ENCODE data around the gene LARP4B.

Gene LARP4B

GRCh38 chr10:948347-948746 lies 16.8 kb upstream of the LARP4B start:
- no peak for DNase-seq (ENCODE audit: low read depth in 2 of 2)
- TF ChIP-seq CTCF (IDR thresholded peaks at IDR 0.05; ENCODE audit: low read depth, low read length) = no peak

GRCh38 chr10:947881-948280 lies 16.4 kb upstream of the LARP4B start:
- no peak for DNase-seq (ENCODE audit: low read depth in 2 of 2)
- H3K4me3 ChIP-seq (replicated peaks in 1 of 2; ENCODE audit: low read depth in 2 of 2, low read length in 2 of 2) = no peak overlapping the region
- no peak for TF ChIP-seq CTCF (IDR thresholded peaks at IDR 0.05; ENCODE audit: low read depth, low read length)

More at GRCh38 chr10:948347-948746, 16.8 kb upstream of the LARP4B start:
- H3K4me3 ChIP-seq (replicated peaks in 1 of 2; ENCODE audit: low read depth in 2 of 2, low read length in 2 of 2) = no peak overlapping the region

DNA sequence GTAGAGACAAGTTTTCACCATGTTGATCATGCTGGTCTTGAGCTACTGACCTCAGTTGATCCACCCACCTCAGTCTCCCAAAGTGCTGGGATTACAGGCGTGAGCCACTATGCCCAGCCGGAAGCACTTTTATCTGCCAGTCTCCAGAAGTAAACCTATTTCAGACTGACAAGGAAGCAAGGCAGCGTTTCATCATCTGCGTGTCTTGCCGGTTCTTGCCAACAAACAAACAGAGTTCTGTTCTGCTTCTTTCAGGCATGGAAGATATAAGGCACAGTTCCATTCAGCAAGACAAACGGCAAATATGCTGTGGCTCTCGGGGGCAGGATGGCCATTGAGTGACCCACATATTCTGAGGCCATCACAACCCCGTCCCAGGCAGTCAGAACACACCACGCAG lies 15.5 kb upstream of the LARP4B start:
- TF ChIP-seq CTCF (IDR thresholded peaks at IDR 0.05; ENCODE audit: low read depth, low read length) = no peak
- no peak overlapping the region for H3K4me3 ChIP-seq (replicated peaks in 1 of 2; ENCODE audit: low read depth in 2 of 2, low read length in 2 of 2)
- no peak for DNase-seq (ENCODE audit: low read depth in 2 of 2)

- H3K4me3 ChIP-seq (replicated peaks in 1 of 2; ENCODE audit: low read depth in 2 of 2, low read length in 2 of 2) = no peak overlapping the region
- DNase-seq (ENCODE audit: low read depth in 2 of 2) = no peak
- no peak for TF ChIP-seq CTCF (IDR thresholded peaks at IDR 0.05; ENCODE audit: low read depth, low read length)
These were observed 14.3 kb upstream of the LARP4B start for GRCh38 chr10:945778-946177.

- H3K4me3 ChIP-seq (replicated peaks in 1 of 2; ENCODE audit: low read depth in 2 of 2, low read length in 2 of 2) = no peak overlapping the region
- peak; percentile 28 to 46 for DNase-seq (ENCODE audit: low read depth in 2 of 2)
These were observed 12.7 kb upstream of the LARP4B start for GRCh38 chr10:944034-944831.

DNA sequence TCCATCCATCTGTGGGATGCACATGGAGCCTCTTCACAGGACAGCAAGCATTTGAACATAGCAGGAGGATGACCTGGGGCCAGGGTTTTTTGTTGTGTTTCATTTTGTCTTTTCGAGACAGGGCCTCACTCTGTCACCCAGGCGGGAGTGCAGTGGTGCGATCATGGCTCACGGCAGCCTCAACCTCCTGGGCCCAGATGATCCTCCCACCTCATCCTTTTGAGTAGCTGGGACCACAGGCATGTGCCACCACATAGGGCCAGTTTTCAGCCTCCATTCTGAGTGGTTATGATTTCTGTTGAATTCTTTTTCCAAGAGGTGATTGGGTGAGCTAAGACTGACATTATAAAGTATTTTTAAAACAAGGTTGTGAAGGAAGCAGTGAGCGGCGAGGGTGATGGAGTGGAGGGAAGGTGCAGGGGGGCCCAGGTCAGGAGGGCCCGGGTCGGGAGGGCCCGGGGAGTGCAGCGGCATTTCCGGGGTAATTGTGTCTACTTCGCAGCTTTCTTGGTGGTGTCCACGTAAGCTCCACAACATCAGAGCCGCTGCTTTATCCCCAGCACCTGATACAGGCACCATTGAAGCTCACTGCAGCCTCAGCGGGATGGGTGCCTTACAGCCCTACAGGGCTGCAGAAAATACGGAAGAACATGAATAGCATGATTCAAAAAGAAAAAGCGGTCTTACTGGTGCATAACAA lies 12.0 kb upstream of the LARP4B start:
- no peak for TF ChIP-seq CTCF (IDR thresholded peaks at IDR 0.05; ENCODE audit: low read depth, low read length)
- DNase-seq (ENCODE audit: low read depth in 2 of 2) = no peak
- H3K4me3 ChIP-seq (replicated peaks in 1 of 2; ENCODE audit: low read depth in 2 of 2, low read length in 2 of 2) = no peak overlapping the region

More at GRCh38 chr10:944034-944831, 12.7 kb upstream of the LARP4B start:
- no peak for TF ChIP-seq CTCF (IDR thresholded peaks at IDR 0.05; ENCODE audit: low read depth, low read length)

All from cardiac fibroblast (primary cell).